Lower lobe of right lung (tissue), 2 donors: Measurements from ENCODE around the gene MCTP2. TPM values are rescaled to one million over a fixed set of nuclear protein-coding genes. Genes with fewer than 3 reads are reported as not detected.

Experiments
- ATAC-seq, 2 donors: fragments of 200-7000 bp; cut with Tn5 transposase; one replicate each; pipeline ENCODE4 v1.9.1; 2020 to 2022; ENCODE audit warnings: mild to moderate bottlenecking in 2 of 2, moderate library complexity in 2 of 2
- DNase-seq: peaks from one replicate; pipeline ENCODE4 v3.0.0-alpha.2; 2020
- H3K27ac ChIP-seq: fragments of 200-600 bp; one replicate; pipeline ENCODE4 v1.8.0; 2022
- H3K27me3 ChIP-seq: fragments of 200-600 bp; one replicate; pipeline ENCODE4 v1.8.0; 2022; ENCODE audit warnings: low read depth
- H3K36me3 ChIP-seq: fragments of 200-600 bp; one replicate; pipeline ENCODE4 v1.8.0; 2022; ENCODE audit warnings: mild to moderate bottlenecking
- H3K4me1 ChIP-seq: fragments of 200-600 bp; one replicate; pipeline ENCODE4 v1.8.0; 2022
- H3K4me3 ChIP-seq: fragments of 200-600 bp; one replicate; pipeline ENCODE4 v1.8.0; 2022; ENCODE audit warnings: mild to moderate bottlenecking
- H3K9me3 ChIP-seq: fragments of 200-600 bp; one replicate; pipeline ENCODE4 v1.8.0; 2022
- CTCF ChIP-seq: fragments of 200-600 bp; IDR thresholded peaks from one replicate; pipeline ENCODE4 v1.8.0; 2022; ENCODE audit warnings: antibody characterized with exemption, mild to moderate bottlenecking
- intact Hi-C: fragments of 100-400 bp; cut with DNase I; formaldehyde crosslinking; loops from one replicate; pipeline ENCODE4 v1.11.0; 2022
- total RNA-seq: library from RNA; stranded (reverse); fragmentation: NEBNext Ultra II Directional; extraction: Animal tissue kit (Norgen Biotek cat#: 25700); gene quantifications from one replicate; pipeline ENCODE4 v1.2.1, GENCODE V29; 2021
- donor health status: DM: no; HTN: yes; CAD: no; lungs with severe emphysema.

Gene MCTP2
- total RNA-seq, 1 donor from 2014 or later: 36.1 TPM

- H3K36me3 ChIP-seq: peaks cover 41% of the 10 kb centered on the region
- no peaks in the 10 kb centered on the region for H3K4me1 ChIP-seq
- no peak overlapping the region for H3K27ac ChIP-seq
- intact Hi-C loops: no loop called here
- H3K9me3 ChIP-seq: no peaks in the 10 kb centered on the region
- no peaks in the 10 kb centered on the region for H3K27me3 ChIP-seq
- no peak overlapping the region for H3K4me3 ChIP-seq
- no peak for TF ChIP-seq CTCF
- no peak for DNase-seq
- ATAC-seq: no peak
These were observed 246.7 kb downstream of the MCTP2 start for GRCh38 chr15:94477913-94478553.

- Histone ChIP-seq H3K4me1 (no peaks in the 10 kb centered on the region), H3K4me3 (no peak overlapping the region), H3K9me3 (no peaks in the 10 kb centered on the region), H3K27me3 (no peaks in the 10 kb centered on the region), H3K27ac (no peak overlapping the region), H3K36me3 (peaks cover 41% of the 10 kb centered on the region)
- no peak for DNase-seq
- no peak for TF ChIP-seq CTCF
- intact Hi-C loops: no loop called here
- no peak for ATAC-seq
These were observed 247.4 kb downstream of the MCTP2 start for GRCh38 chr15:94478763-94479162.

GRCh38 chr15:94480289-94480834 lies 249.0 kb downstream of the MCTP2 start:
- Histone ChIP-seq H3K27ac (no peak overlapping the region), H3K9me3 (no peaks in the 10 kb centered on the region), H3K36me3 (peaks cover 41% of the 10 kb centered on the region), H3K4me3 (no peak overlapping the region), H3K27me3 (no peaks in the 10 kb centered on the region), H3K4me1 (no peaks in the 10 kb centered on the region)
- ATAC-seq (no peak), DNase-seq (no peak)
- TF ChIP-seq CTCF: no peak
- intact Hi-C loops: no loop called here

- no peak overlapping the region for H3K27ac ChIP-seq
- H3K36me3 ChIP-seq: no peaks in the 10 kb centered on the region
- H3K4me3 ChIP-seq: no peak overlapping the region
- DNase-seq (no peak), ATAC-seq (peak in 1 of 2 donors; percentile 47)
- H3K9me3 ChIP-seq: no peaks in the 10 kb centered on the region
- no peaks in the 10 kb centered on the region for H3K27me3 ChIP-seq
- H3K4me1 ChIP-seq: no peaks in the 10 kb centered on the region
- intact Hi-C loops: no loop called here
- no peak for TF ChIP-seq CTCF
These were observed 253.9 kb downstream of the MCTP2 start for GRCh38 chr15:94485148-94485719.

- H3K4me3 ChIP-seq: no peak overlapping the region
- no peak overlapping the region for H3K27ac ChIP-seq
- no peaks in the 10 kb centered on the region for H3K4me1 ChIP-seq
- intact Hi-C loops: no loop called here
- no peak for TF ChIP-seq CTCF
- no peaks in the 10 kb centered on the region for H3K36me3 ChIP-seq
- H3K27me3 ChIP-seq: no peaks in the 10 kb centered on the region
- no peaks in the 10 kb centered on the region for H3K9me3 ChIP-seq
- ATAC-seq: no peak
- DNase-seq: no peak
These were observed 256.3 kb downstream of the MCTP2 start for GRCh38 chr15:94487635-94488034.
